NB4 (cell line): ENCODE measurements around the gene LRRC26.

ENCODE experiments used
- MYC ChIP-seq: IDR thresholded peaks from 2 replicates; pipeline ENCODE4 v1.6.1; 2011; ENCODE audit warnings: low read depth, low read length
- POLR2A ChIP-seq: IDR thresholded peaks from 2 replicates; pipeline ENCODE4 v1.6.1; 2011; ENCODE audit warnings: mild to moderate bottlenecking; ENCODE audit not compliant: insufficient read length; ENCODE audit errors: extremely low read depth
- TF ChIP-seq, protein P1 (sequence below): IDR thresholded peaks from one replicate; pipeline ENCODE4 v1.5.1; 2012; ENCODE audit warnings: low read depth, low read length
- TF ChIP-seq, protein P2 (sequence below): IDR thresholded peaks from 2 replicates; pipeline ENCODE4 v1.6.1; 2011; ENCODE audit warnings: low read depth, low read length

DNA sequence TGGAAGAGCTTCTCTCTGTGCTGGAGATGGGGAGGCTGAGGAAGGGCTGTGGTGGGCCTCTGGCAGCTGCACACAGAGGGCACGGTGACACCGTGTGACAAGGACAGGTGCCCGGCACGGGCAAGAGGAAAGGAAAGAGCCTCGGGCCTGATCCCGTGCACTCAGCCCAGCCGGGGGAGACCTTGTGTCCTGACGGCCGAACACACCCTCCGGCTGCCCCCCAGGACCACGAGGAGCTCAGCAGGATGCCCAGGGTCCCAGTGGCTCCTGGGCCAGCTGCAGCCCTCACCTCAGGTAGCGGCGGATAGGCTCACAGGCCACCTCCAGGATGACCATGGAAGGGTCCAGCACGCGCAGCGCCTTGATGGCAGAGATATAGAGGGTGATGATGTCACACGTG lies 13.0 kb upstream of the LRRC26 start:
- TF ChIP-seq, protein P1, sequence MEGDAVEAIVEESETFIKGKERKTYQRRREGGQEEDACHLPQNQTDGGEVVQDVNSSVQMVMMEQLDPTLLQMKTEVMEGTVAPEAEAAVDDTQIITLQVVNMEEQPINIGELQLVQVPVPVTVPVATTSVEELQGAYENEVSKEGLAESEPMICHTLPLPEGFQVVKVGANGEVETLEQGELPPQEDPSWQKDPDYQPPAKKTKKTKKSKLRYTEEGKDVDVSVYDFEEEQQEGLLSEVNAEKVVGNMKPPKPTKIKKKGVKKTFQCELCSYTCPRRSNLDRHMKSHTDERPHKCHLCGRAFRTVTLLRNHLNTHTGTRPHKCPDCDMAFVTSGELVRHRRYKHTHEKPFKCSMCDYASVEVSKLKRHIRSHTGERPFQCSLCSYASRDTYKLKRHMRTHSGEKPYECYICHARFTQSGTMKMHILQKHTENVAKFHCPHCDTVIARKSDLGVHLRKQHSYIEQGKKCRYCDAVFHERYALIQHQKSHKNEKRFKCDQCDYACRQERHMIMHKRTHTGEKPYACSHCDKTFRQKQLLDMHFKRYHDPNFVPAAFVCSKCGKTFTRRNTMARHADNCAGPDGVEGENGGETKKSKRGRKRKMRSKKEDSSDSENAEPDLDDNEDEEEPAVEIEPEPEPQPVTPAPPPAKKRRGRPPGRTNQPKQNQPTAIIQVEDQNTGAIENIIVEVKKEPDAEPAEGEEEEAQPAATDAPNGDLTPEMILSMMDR, result no peak
- TF ChIP-seq POLR2A (no peak), MYC (no peak)
- TF ChIP-seq, protein P2, sequence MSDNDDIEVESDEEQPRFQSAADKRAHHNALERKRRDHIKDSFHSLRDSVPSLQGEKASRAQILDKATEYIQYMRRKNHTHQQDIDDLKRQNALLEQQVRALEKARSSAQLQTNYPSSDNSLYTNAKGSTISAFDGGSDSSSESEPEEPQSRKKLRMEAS, result no peak
